Measurements from ENCODE around the gene TMED10.
"Not testable (repeated sequence)": the region's sequence is repeated elsewhere in the genome, so short reads cannot be mapped to it uniquely, and the experiment has no call there.

Gene TMED10

GRCh38 chr14:75190023-75190422, 13.6 kb upstream of the TMED10 start:
- no peak for DNase-seq

DNA sequence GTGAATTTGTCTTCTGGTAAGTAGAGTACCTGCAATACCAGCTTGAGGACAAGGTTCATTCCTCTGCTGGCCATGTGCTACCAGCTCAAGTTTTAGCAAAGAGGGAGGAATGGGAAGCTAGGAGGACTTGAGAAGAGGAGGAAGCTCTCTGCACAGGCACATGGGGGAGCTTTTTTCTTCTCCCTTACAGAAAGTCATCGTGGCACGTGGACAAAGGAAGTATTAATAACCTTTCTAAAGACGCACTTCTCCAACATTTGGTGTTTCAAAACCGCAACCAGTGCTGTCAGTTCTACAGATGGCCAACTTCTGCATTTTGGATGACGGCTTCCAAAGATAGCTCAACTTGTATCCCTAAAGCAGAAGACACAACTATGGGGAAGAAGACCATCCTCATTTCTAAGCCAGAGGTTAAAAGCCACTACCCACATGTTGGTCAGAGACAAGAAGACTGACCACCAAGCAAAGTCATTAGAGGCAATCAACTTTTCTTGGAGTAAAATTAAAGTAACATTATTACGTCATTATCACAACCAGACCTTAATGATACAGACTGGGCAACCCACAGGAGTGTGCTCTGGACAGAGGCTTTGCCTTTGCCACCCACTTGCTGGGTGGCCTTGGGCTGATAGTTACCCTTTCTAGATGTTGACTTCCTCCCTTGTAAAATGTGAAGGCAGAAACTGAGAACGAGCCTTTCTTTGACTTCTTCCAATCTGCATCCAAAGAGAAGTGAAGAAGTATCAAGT, 12.3 kb upstream of the TMED10 start:
- peak; percentile 98 for DNase-seq

DNA sequence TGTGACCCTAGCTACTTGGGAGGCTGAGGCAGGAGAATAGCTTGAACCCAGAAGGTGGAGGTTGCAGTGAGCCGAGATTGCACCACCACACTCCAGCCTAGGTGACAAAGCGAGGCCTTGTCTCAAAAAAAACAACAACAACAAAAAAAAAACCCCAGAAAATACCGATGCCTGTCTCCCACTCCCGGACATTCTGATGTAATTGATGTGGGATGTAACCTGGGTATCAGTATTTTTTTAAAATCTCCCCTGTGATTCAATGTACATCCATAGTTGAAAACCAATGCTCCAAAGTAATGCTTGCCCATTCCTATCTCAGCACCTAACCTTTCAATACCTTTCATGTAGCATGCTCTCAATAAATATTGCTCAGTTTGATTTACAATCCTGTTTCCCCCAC, 11.7 kb upstream of the TMED10 start:
- no peak for DNase-seq

- DNase-seq = no peak
Observed at GRCh38 chr14:75186953-75187352, 10.5 kb upstream of the TMED10 start.

- DNase-seq = no peak
Observed at GRCh38 chr14:75185251-75186040, 9.0 kb upstream of the TMED10 start.

- peak; percentile 92 for DNase-seq
Observed at GRCh38 chr14:75184492-75184891, 8.1 kb upstream of the TMED10 start.

DNA sequence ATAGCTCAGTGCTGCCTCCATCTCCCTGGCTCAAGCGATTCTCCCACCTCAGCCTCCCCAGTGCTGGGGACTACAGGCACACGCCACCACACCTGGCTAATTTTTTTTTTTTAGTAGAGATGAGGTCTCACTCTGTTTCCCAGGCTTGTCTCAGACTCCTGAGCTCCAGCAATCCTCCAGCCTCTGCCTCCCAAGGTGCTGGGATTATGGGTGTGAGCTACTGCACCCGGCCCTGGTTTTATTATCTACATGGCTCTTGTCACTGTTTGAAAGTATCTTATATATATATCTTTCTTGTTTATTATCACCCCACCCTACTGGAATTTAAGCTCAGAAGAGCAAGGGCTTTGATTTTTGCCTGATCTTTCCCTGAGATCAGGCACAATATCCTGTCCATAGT, 7.6 kb upstream of the TMED10 start:
- DNase-seq = no peak

GRCh38 chr14:75183225-75183624, 6.8 kb upstream of the TMED10 start:
- no peak for DNase-seq

DNA sequence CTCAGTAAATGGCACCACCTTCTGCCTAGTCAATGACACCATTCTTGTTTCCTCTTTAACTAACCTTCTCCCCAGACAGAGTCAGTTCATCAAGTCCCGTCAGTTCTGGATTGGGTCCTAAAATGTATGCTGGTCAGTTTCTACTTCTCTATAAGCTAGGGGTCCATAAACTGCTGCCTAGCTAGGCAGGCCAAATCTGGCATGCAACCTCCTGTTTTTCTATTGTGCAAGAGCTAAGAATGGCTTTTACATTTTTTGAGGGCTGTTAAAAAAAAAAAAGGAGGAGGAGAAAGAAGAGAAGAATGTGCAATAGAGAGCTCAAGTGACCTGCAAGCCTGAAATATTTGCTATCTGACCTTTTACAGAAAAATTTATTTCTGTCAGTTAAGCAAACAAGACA, 6.4 kb upstream of the TMED10 start:
- peak; percentile 71 for DNase-seq

GRCh38 chr14:75182163-75182562, 5.8 kb upstream of the TMED10 start:
- DNase-seq = not testable (repeated sequence)

DNA sequence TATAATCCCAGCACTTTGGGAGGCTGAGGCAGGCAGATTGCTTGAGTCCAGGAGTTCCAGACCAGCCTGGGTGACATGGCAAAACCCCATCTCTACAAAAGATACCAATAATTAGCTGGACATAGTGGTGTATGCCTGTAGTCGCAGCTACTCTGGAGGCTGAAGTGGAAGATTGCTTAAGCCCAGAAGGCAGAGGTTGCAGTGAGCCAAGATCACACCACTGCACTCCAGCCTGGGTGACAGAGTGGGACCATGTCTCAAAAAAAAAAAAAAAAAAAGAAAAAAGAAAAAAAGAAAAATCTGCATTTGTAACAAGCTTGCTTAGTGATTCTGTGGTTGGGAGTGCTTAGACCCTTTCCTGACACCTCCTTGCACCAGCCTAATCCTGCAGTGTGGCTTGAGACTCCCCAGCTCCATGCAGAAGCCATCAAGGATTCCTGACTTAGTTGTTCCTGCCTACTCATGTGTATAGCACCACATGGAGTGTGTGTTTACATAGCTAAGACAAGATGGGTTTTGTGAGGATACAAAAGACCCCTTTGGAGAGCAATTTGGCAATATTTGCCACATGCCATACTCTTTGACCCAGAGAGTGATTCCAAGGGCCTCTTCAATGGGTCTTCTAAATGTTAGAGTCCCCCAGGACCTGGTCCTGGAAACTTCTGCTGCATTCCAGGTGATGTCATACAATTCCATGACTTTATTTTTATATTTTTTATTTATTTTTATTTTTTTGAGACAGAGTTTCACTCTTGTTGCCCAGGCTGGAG, 5.1 kb upstream of the TMED10 start:
- DNase-seq = peak; percentile 44

DNA sequence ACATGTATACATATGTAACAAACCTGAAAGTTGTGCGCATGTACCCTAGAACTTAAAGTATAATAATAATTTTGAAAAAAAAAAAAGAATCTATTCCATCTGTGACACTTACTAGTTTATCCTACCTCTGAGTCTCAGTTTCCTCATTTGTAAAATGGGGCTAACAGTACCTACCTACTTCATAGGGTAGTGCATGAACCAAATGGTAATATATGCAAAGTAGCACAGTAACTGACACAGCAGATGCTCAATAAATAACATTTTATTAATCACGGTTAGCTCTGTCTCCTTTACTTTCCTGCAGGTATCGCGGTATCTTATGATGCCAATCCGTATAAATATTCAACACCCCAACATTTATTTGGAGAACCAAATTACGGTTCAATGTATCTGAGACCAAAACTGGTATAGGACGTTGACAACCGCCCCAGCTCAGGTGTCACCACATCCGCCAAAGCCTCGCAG, 703 bp downstream of the TMED10 start:
- DNase-seq = no peak

GRCh38 chr14:75174066-75174465, 2.3 kb downstream of the TMED10 start:
- no peak for DNase-seq

GRCh38 chr14:75170772-75171171, 5.6 kb downstream of the TMED10 start:
- DNase-seq = peak; percentile 81

GRCh38 chr14:75168586-75169335, 7.7 kb downstream of the TMED10 start:
- DNase-seq = no peak

DNA sequence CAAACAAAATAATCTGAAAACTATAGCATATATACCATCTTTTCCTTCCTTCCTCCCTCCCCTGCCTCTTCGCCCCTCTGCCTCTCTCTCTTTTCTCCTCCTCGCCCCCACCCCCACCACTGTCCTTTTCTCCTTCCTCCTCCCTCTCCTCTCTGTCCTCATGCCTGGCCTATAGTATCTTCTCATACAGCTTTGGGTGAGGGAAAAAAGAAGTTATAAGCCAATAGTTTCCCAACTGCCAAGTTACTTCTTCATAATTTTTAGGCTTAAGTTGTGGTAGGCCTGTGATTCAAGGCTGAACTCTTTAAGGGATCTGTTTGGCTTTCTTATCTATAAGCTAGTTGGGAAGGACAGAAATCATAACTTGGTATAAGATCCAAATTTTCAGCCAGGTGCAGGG, 9.1 kb downstream of the TMED10 start:
- DNase-seq = peak; percentile 36

GRCh38 chr14:75165586-75166391, 10.6 kb downstream of the TMED10 start:
- DNase-seq = no peak

GRCh38 chr14:75164809-75165208, 11.6 kb downstream of the TMED10 start:
- DNase-seq = no peak

DNA sequence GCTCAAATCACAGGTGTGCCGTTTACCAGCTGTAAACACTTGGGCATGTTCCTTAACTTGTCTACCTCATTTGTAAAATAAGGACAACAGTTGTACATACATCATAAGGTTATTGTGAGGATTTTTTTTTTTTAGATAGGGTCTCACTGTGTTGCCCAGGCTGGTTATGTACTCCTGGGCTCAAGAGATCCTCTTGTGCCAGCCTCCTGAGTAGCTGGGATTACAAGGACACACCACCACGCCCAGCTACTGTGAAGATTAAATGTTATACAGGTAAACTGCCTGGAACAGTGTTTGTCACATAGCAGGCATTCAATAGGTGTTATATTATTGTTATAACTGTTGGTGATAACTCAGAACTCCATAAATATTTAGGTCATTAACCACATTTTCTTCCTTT, 12.7 kb downstream of the TMED10 start:
- DNase-seq = no peak

DNA sequence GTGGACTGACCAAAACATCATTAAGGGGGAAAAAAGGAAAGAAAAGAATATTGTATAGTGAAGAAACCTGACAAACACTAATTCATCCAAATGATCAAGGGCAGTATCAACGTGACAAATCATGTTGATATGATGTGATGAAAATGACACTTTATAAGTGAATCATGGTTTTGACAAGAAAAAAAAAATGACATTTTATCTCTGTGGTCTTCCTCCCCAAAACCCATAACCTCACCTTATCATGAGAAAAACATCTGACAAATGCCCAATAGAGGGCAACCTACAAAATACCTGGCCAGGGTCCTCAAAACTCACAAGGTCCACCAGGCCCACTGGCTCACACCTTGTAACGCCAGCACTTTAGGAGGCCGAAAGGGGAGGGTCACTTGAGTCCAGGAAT, 13.8 kb downstream of the TMED10 start:
- DNase-seq = no peak

- peak; percentile 41 for DNase-seq
Observed at GRCh38 chr14:75158843-75159614, 17.4 kb downstream of the TMED10 start.

All from inflammatory macrophage treated with lipopolysaccharide for 4 hours (primary cell).